Left renal cortex interstitium (tissue), 4 donors: ENCODE results near the gene CMPK2. TPM values are rescaled to one million over a fixed set of nuclear protein-coding genes. Genes with fewer than 3 reads are reported as not detected.

Source experiments
- DNase-seq, 4 donors: peaks; one replicate each; pipeline ENCODE4 v3.0.0-alpha.2; 2013; ENCODE audit warnings: low read depth in 4 of 4, low spot score in 2 of 4, missing footprints in 1 of 4
- polyA plus RNA-seq, 4 donors: library from polyadenylated mRNA; unstranded; fragments of 120-200 nt; gene quantifications; one replicate each; pipeline ENCODE4 v1.2.1, GENCODE V29; 2013; ENCODE audit not compliant: insufficient read length in 4 of 4

The CMPK2 gene
- polyA plus RNA-seq, 4 donors = 3.2 to 5.2 (median 5.0) TPM

GRCh38 chr2:6814869-6815268 is 50.8 kb downstream of the CMPK2 start:
- no peak for DNase-seq

DNA sequence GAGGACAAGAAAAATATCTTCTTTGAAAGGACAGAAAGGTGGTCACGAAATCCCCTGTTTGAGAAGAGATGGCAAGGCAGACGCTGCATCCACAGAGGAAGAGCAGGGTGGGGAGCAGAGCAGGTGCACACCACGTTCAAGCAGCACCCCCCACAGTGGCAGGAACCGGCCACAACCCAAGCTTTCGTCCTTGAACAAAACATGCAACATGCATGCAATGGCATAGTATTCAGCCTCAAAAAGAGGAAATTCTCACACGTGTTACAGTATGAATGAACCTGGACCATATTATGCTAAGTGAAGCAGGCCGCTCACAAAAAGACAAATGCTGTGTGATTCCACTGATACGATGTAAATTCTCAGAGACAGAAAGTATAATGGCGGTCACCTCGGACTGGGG is 51.4 kb downstream of the CMPK2 start:
- no peak for DNase-seq

DNA sequence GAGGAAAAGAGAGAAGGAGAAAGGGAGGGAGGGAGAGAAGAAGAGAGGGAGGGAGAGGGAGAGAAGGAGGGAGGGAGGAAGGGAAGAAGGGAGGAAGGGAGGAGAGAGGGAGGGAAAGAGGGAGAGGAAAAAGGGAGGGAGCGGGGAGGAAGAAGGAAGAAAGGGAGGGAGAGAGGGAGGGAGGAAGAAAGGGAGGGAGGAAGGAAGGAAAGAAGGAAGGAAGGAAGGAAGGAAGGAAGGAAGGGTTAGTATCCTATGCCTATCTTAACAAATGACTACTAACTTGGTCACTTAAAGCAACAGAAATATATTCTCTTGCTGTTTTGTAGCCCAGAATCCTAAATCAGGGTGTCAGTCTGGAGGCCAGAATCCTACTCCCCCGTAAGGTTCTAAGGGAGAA is 52.1 kb downstream of the CMPK2 start:
- DNase-seq = no peak

DNA sequence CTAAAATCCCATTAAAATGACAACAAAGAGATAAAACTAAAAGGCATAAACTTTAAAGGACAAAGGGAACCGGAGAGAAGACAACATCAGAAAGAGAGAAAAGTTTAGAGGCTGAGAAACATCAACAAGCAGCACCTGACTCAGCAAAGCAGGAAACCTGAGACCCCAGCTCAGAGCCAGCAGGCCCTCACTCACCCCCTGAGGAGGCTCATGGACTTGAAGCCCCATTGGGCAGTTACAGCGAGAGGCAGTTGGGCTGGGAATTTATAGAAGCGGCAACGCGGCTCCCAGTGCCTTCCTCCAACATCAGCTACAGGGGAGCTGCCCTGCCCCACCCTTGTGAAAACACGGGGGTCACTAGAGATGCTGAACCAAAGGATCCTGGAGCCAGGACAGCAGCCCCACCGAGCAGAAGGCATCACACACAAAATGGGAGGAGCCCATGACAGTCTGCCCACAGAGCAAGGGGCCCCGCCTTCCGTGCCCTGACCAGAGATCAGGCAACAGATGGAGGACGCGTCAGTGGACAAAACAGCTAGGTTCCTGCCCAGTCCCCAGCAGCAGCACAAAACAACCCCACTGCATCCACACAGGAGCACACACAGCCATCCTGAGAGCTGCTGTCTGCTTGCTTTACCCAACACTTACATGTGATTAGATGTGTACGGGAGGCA is 52.7 kb downstream of the CMPK2 start:
- no peak for DNase-seq

GRCh38 chr2:6810961-6811360 is 54.7 kb downstream of the CMPK2 start:
- no peak for DNase-seq

DNA sequence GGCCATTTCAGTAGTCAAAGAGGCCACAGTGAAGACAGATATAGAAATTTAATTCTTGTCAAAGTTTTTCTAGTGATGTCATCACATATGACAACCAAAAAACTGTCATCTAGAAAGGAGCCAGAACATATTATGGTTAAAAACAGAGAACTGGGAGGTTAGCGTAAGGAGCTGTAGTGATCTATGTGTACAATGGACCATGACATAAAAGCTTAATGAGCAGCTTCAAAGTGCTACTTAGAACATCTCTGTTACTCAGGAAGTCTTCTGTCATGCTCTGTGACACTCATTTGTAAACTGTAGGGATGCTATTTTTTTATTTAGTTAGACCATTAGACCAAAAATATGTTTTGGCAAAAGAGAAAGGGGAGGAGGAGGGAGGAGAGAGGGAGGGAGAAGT is 57.3 kb downstream of the CMPK2 start:
- no peak for DNase-seq

DNA sequence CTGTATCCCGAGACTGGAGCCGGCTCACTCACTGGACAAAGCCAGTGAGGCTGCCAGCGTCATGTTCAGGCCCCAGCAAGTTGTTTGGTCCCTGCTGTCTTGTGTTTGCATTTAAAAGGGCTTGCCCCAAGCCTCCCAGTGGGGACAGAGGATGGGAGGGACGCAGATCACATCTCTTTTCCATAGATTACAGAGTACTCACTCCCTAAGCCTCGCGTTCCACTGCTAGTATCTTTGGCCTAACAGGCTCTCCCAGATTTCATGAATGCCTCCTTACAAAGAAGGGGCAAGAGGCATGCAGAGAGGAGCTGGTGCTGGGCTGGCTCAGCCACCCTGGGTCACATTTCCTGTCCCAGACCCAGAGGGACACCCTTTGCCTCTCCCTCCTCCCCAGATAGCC is 59.1 kb downstream of the CMPK2 start:
- DNase-seq = no peak

DNA sequence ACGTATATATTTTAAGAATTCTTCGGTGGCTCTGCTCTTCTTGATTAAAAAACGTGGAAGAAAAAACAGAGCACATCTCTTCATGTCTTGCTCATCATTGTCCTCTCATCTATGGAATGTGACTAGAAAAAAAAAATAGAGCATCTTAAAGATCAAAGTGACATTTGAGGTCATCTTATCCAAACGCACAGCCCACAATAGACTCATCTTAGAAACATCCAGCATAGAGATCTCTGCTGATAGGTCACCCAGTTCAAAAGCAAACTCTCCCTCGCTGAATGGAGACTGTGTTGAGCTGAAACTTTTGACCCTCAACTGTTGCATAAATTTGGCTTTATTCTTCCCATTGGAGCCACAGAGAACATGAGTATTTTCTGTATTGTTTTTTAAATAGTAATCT is 65.2 kb downstream of the CMPK2 start:
- no peak for DNase-seq

Other genes with a start within 250 kb of the CMPK2 start
- gene RSAD2, start 11.9 kb upstream of the CMPK2 start, polyA plus RNA-seq = 1 to 10 TPM; 3.0 to 4.7 (median 3.4) TPM
- 10 to 100 TPM; 56.4 to 65.6 (median 61.1) TPM for gene RNF144A, start 51.5 kb upstream of the CMPK2 start, polyA plus RNA-seq